Measurements from ENCODE around the gene PRKCA.

DNA sequence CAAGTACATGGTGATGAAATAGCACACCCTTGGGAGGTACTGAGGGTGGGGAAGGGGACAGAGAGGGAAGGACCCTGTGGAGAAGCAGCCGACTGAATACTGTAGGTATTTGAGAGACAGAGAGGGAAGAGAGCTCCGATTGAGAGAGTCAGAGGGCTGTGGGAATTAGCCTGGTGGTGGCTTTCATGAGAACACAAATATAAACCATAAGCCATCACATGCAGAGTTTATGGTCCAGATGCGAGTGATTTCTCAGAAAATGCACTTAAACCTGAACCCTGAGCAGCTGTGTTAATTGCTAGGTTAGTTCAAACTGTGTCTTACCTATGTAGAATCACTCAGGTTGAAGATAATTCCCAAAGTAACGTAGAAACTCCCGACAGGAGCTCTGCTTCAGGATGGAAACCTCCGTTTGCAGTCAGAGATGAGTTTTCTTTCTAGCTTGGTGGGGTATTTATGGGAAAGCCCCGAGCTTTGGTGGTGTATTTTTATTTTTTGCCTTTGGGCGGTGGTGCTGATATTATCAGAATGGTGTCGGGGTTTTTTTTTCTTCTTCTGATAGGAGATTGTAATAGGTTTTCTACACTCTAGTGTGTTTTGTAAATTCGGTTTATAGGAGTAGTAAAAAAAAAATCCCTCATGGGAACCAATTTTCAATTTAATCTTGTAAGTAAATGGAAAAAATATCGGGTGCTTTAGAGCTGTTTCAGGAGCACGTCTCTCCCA lies 347.6 kb downstream of the PRKCA start:
- no peak for TF ChIP-seq ZNF274 (IDR thresholded peaks at IDR 0.05; ENCODE audit: low read depth, low read length)
- no peak for TF ChIP-seq SUZ12 (IDR thresholded peaks at IDR 0.05; ENCODE audit: extremely low read depth, insufficient read depth, insufficient read length)

All from NT2/D1 (cell line).